AG04450 (cell line): ENCODE data around the gene DRAP1. TPM values are rescaled to one million over a fixed set of nuclear protein-coding genes. Genes with fewer than 3 reads are reported as not detected.

Experiments used
- CTCF ChIA-PET: fragments of 300-600, 350-600 bp; formaldehyde crosslinking; extraction: SDS; loops from one replicate; lab custom pipeline; 2022; ENCODE audit warnings: antibody characterized with exemption, inconsistent platforms; lab: Charles Lee
- POLR2A ChIA-PET: fragments of 350-600 bp; formaldehyde crosslinking; extraction: SDS; loops from one replicate; lab custom pipeline; 2021; ENCODE audit warnings: antibody characterized with exemption, inconsistent platforms; lab: Yijun Ruan, JAX
- DNase-seq: peaks from one replicate; pipeline ENCODE4 v3.0.0-alpha.2; 2011; ENCODE audit warnings: low read depth, low spot score
- H3K27ac ChIP-seq: one replicate; pipeline ENCODE4 v1.5.1; 2012; ENCODE audit warnings: low read depth, low read length, control low read depth
- H3K27me3 ChIP-seq: one replicate; pipeline ENCODE4 v1.6.0; 2012; ENCODE audit warnings: low read length; ENCODE audit not compliant: control insufficient read depth, insufficient read depth
- H3K4me3 ChIP-seq: 2 replicates; pipeline ENCODE4 v1.5.1; 2011; ENCODE audit warnings: mild to moderate bottlenecking, low read depth, low read length, control low read depth
- H3K9me3 ChIP-seq: 2 replicates; pipeline ENCODE4 v1.5.1; 2012; ENCODE audit warnings: low read length; ENCODE audit not compliant: control insufficient read depth, insufficient read depth
- CTCF ChIP-seq: IDR thresholded peaks from 2 replicates; pipeline ENCODE4 v1.5.1; 2011; ENCODE audit warnings: low read depth, low read length, control low read depth, inconsistent platforms
- polyA plus RNA-seq: library from polyadenylated mRNA; depleted of rRNA; stranded (reverse); fragments of >200 nt; gene quantifications from 2 replicates; pipeline ENCODE4 v1.2.3, GENCODE V29; 2011

Gene DRAP1
- polyA plus RNA-seq, 1 experiment = 130 TPM

GRCh38 chr11:65871811-65872548 lies 47.2 kb upstream of the DRAP1 start:
- peak; percentile 39; the same call in 1 of the 2 replicates for TF ChIP-seq CTCF
- ChIA-PET CTCF (interaction anchor here (0.6 to 2.4 kb wide), 7 partner anchors 12 to 197 kb away, joined by 3 to 23 read pairs (median 8); partner anchors contain the start of genes FIBP and MUS81), POLR2A (interaction anchor here (0.5 to 2.2 kb wide), 7 partner anchors 9 to 250 kb away, joined by 3 to 37 read pairs (median 7); partner anchors contain the start of genes CCDC85B, CFL1, FIBP and FOSL1)
- H3K9me3 ChIP-seq = no peaks in the 10 kb centered on the region; the same call in 1 of the 2 replicates
- H3K4me3 ChIP-seq = peak overlapping the region; percentile 76
- DNase-seq = no peak
- H3K27me3 ChIP-seq = no peaks in the 10 kb centered on the region
- H3K27ac ChIP-seq = peak overlapping the region; percentile 83

GRCh38 chr11:65872586-65873317 lies 46.5 kb upstream of the DRAP1 start, which contains the start of gene EFEMP2:
TSS of gene EFEMP2 (minus strand) at chr11:65872800. CDS start at chr11:65872354, 446 bp downstream.
- CTCF ChIA-PET = interaction anchor here (1.8 to 3.4 kb wide), 5 partner anchors 12 to 16 kb away, joined by 15 to 51 read pairs (median 18); partner anchors contain the start of genes FIBP and MUS81
- H3K27me3 ChIP-seq = no peaks in the 10 kb centered on the region
- POLR2A ChIA-PET = interaction anchor here (1.3 to 2.2 kb wide), 4 partner anchors 14 to 21 kb away, joined by 5 to 37 read pairs (median 12); partner anchors contain the start of genes CCDC85B, CFL1, FIBP and MUS81
- H3K4me3 ChIP-seq = peak within 1 kb of the TSS; percentile 76
- no peaks in the 10 kb centered on the region; the same call in 1 of the 2 replicates for H3K9me3 ChIP-seq
- H3K27ac ChIP-seq = peak within 1 kb of the TSS; percentile 83
- no peak for TF ChIP-seq CTCF
- DNase-seq = no peak

GRCh38 chr11:65873318-65874156 lies 45.7 kb upstream of the DRAP1 start:
- TF ChIP-seq CTCF = no peak

GRCh38 chr11:65879617-65880016 lies 39.6 kb upstream of the DRAP1 start, which contains the start of gene CTSW:
TSS of gene CTSW (plus strand) at chr11:65879837. CDS start at chr11:65879855, 18 bp downstream.
- H3K4me3 ChIP-seq = no peak within 1 kb of the TSS
- no peak for DNase-seq
- no peak for TF ChIP-seq CTCF
- no peaks in the 10 kb centered on the region for H3K27me3 ChIP-seq
- H3K27ac ChIP-seq = no peak within 1 kb of the TSS
- H3K9me3 ChIP-seq = no peaks in the 10 kb centered on the region
- POLR2A ChIA-PET = no interaction called here
- CTCF ChIA-PET = interaction anchor here (1.0 to 3.4 kb wide), 2 partner anchors 9 to 20 kb away, joined by 4 to 25 read pairs; partner anchors contain the start of genes FIBP and MUS81

More at GRCh38 chr11:65873318-65874156, 45.7 kb upstream of the DRAP1 start:
- POLR2A ChIA-PET = interaction anchor here (0.6 to 0.7 kb wide), 2 partner anchors 14 to 15 kb away, joined by 3 read pairs; partner anchors contain the start of genes CFL1 and MUS81
- Histone ChIP-seq H3K9me3 (no peaks in the 10 kb centered on the region; the same call in 1 of the 2 replicates), H3K4me3 (peak overlapping the region; percentile 76), H3K27me3 (no peaks in the 10 kb centered on the region), H3K27ac (peak overlapping the region; percentile 68)
- CTCF ChIA-PET = interaction anchor here (0.6 to 3.4 kb wide), 4 partner anchors 11 to 262 kb away, joined by 3 to 51 read pairs (median 24); partner anchors contain the start of genes FIBP and MUS81
- DNase-seq = peak; percentile 78
